Liver (tissue), 9 donors: ENCODE measurements around the gene PLOD3. TPM values are rescaled to one million over a fixed set of nuclear protein-coding genes. Genes with fewer than 3 reads are reported as not detected.

Experiments
- DNase-seq: peaks from one replicate; pipeline ENCODE4 v3.0.0-alpha.2; 2017; ENCODE audit warnings: low spot score
- H3K27ac ChIP-seq, 2 donors: one replicate each; pipeline ENCODE4 v1.7.0; 2013; ENCODE audit warnings: inconsistent platforms in 2 of 2, low read length in 2 of 2, control low read depth in 1 of 2, low read depth in 1 of 2, mild to moderate bottlenecking in 1 of 2
- H3K27me3 ChIP-seq, 4 donors: one replicate each; pipeline versions ENCODE4 v1.6.1 to v1.7.0; 2013; ENCODE audit warnings: low read length in 3 of 4, inconsistent platforms in 1 of 4, mild to moderate bottlenecking in 1 of 4, moderate library complexity in 1 of 4; ENCODE audit not compliant: control insufficient read depth in 4 of 4, insufficient read depth in 4 of 4
- H3K36me3 ChIP-seq, 4 donors: one replicate each; pipeline versions ENCODE4 v1.6.1 to v1.7.0; 2013; ENCODE audit warnings: low read length in 3 of 4, mild to moderate bottlenecking in 3 of 4, low read depth in 1 of 4, moderate library complexity in 1 of 4; ENCODE audit not compliant: control insufficient read depth in 4 of 4, insufficient read depth in 3 of 4
- H3K4me1 ChIP-seq, 4 donors: one replicate each; pipeline versions ENCODE4 v1.6.1 to v1.7.0; 2013; ENCODE audit warnings: low read length in 3 of 4, mild to moderate bottlenecking in 3 of 4, moderate library complexity in 1 of 4; ENCODE audit not compliant: control insufficient read depth in 4 of 4, insufficient read depth in 4 of 4
- H3K4me3 ChIP-seq, 3 donors: one replicate each; pipeline versions ENCODE4 v1.6.1 to v1.7.0; 2013; ENCODE audit warnings: low read length in 3 of 3, control low read depth in 1 of 3, low read depth in 1 of 3, mild to moderate bottlenecking in 1 of 3
- H3K9ac ChIP-seq, 2 donors: one replicate each; pipeline ENCODE4 v1.7.0; 2013; ENCODE audit warnings: low read length in 2 of 2, mild to moderate bottlenecking in 2 of 2, moderate library complexity in 2 of 2, control low read depth in 1 of 2, low read depth in 1 of 2
- H3K9me3 ChIP-seq, 4 donors: one replicate each; pipeline versions ENCODE4 v1.6.1 to v1.7.0; 2013; ENCODE audit warnings: low read length in 3 of 4; ENCODE audit not compliant: control insufficient read depth in 4 of 4
- ATF3 ChIP-seq: IDR thresholded peaks from 2 replicates; pipeline ENCODE4 v1.6.1; 2016; ENCODE audit warnings: antibody characterized with exemption
- CTCF ChIP-seq: fragments of 150-350 bp; IDR thresholded peaks from 2 replicates; pipeline ENCODE4 v1.5.1; 2017; ENCODE audit warnings: improper control_type of control experiment, low read depth, low read length; ENCODE audit not compliant: missing input control
- EGR1 ChIP-seq, 2 donors: IDR thresholded peaks; 2 replicates each; pipeline ENCODE4 v1.6.1; 2016 to 2018; ENCODE audit warnings: antibody characterized with exemption in 2 of 2, low read depth in 2 of 2
- FOXA1 ChIP-seq: IDR thresholded peaks from 2 replicates; pipeline ENCODE4 v1.6.1; 2016; ENCODE audit warnings: antibody characterized with exemption
- FOXA2 ChIP-seq: IDR thresholded peaks from 2 replicates; pipeline ENCODE4 v1.6.1; 2016; ENCODE audit warnings: antibody characterized with exemption
- GABPA ChIP-seq, 2 donors: IDR thresholded peaks in 1 of 2; conservative IDR thresholded peaks in 1 of 2; 2 replicates each; pipeline ENCODE4 v1.6.1; 2016; ENCODE audit warnings: antibody characterized with exemption in 2 of 2, mild to moderate bottlenecking in 1 of 2, moderate library complexity in 1 of 2
- HNF4A ChIP-seq, 2 donors: conservative IDR thresholded peaks; 2 replicates each; pipeline ENCODE4 v1.6.1; 2016; ENCODE audit warnings: antibody characterized with exemption in 2 of 2, mild to moderate bottlenecking in 2 of 2
- HNF4G ChIP-seq: IDR thresholded peaks from 2 replicates; pipeline ENCODE4 v1.6.1; 2016; ENCODE audit warnings: antibody characterized with exemption
- RAD21 ChIP-seq, 2 donors: IDR thresholded peaks; 2 replicates each; pipeline ENCODE4 v1.6.1; 2016; ENCODE audit warnings: antibody characterized with exemption in 2 of 2, mild to moderate bottlenecking in 2 of 2
- TAF1 ChIP-seq: conservative IDR thresholded peaks from 2 replicates; pipeline ENCODE4 v1.6.1; 2016; ENCODE audit warnings: antibody characterized with exemption, mild to moderate bottlenecking
- YY1 ChIP-seq: IDR thresholded peaks from 2 replicates; pipeline ENCODE4 v1.6.1; 2016; ENCODE audit warnings: antibody characterized with exemption, mild to moderate bottlenecking
- ZBTB33 ChIP-seq: IDR thresholded peaks from 2 replicates; pipeline ENCODE4 v1.6.1; 2016; ENCODE audit warnings: antibody characterized with exemption
- WGBS: extraction: QIAGEN DNeasy Blood & Tissue Kit; methylation state at CpG from one replicate; pipeline ENCODE4 v1.1.7; 2013; 5-methylcytosine and 5-hydroxymethylcytosine counted together
- polyA plus RNA-seq, 2 donors: library from polyadenylated mRNA; stranded (reverse) in 1 of 2; unstranded in 1 of 2; fragments of 200-250 nt in 1 of 2; fragments of >200 nt in 1 of 2; fragmentation: Nextera tagmentation in 1 of 2; extraction: Ambion mirVana in 1 of 2; gene quantifications; one replicate each; pipeline versions ENCODE4 v1.2.1 to v1.2.3, GENCODE V29; 2013 to 2015
- total RNA-seq, 2 donors: library from RNA; depleted of rRNA; stranded (reverse); fragments of >200 nt; gene quantifications; one replicate each; pipeline ENCODE4 v1.2.3, GENCODE V29; 2014
- donor health status: healthy.
- donor health status: healthy.
- donor health status: healthy.
- donor health status: healthy.
- donor health status: healthy.

The PLOD3 gene
- total and polyA plus RNA-seq, 4 donors: 19.4 to 42.9 (median 27.7) TPM

- H3K27me3 ChIP-seq: no peaks in the 10 kb centered on the region
- no peaks in the 10 kb centered on the region for H3K9me3 ChIP-seq
- TF ChIP-seq TAF1 (no peak), RAD21 (IDR thresholded peaks at IDR 0.05) (peak; percentile 80 to 84)
- H3K4me3 ChIP-seq: peak overlapping the region; percentile 76 to 95 (median 82)
- H3K27ac ChIP-seq: peak overlapping the region; percentile 98 to 99
- 16% methylated on average over 28 of the region's 28 CpGs for WGBS
- H3K4me1 ChIP-seq: peaks cover 6 to 35% (median 19%) of the 10 kb centered on the region in 4 donors
- H3K9ac ChIP-seq: peak overlapping the region; percentile 74 to 96
- peak; percentile 89 for DNase-seq
- H3K36me3 ChIP-seq: peaks cover 0 to 8% (median 6%) of the 10 kb centered on the region in 4 donors
Measured at GRCh38 chr7:101243646-101244374, 26.4 kb upstream of the PLOD3 start.

- Histone ChIP-seq H3K9me3 (no peaks in the 10 kb centered on the region), H3K27ac (no peak overlapping the region), H3K4me1 (peaks cover 11 to 54% (median 37%) of the 10 kb centered on the region in 4 donors), H3K27me3 (no peaks in the 10 kb centered on the region), H3K9ac (no peak overlapping the region), H3K36me3 (peaks cover 0 to 6% (median 4%) of the 10 kb centered on the region in 4 donors), H3K4me3 (no peak overlapping the region)
- TF ChIP-seq FOXA1 (no peak), ATF3 (no peak), GABPA (IDR thresholded peaks at IDR 0.05 in 1 of 2, conservative IDR thresholded peaks at IDR 0.05 in 1 of 2) (no peak)
- 86% methylated on average over 16 of the region's 16 CpGs for WGBS
- no peak for DNase-seq
Measured at GRCh38 chr7:101241443-101242349, 24.3 kb upstream of the PLOD3 start.

- Histone ChIP-seq H3K36me3 (peaks cover 0 to 6% (median 4%) of the 10 kb centered on the region in 4 donors), H3K27me3 (no peaks in the 10 kb centered on the region), H3K9me3 (no peaks in the 10 kb centered on the region), H3K4me1 (peaks cover 11 to 57% (median 37%) of the 10 kb centered on the region in 4 donors), H3K4me3 (no peak overlapping the region), H3K27ac (no peak overlapping the region), H3K9ac (no peak overlapping the region)
- 91% methylated on average over 12 of the region's 12 CpGs for WGBS
- TF ChIP-seq HNF4G: no peak
- TF ChIP-seq CTCF: no peak
- no peak for TF ChIP-seq FOXA1
- no peak for TF ChIP-seq ZBTB33
- TF ChIP-seq HNF4A (conservative IDR thresholded peaks at IDR 0.05): no peak
- no peak for TF ChIP-seq EGR1 (IDR thresholded peaks at IDR 0.05; ENCODE audit: low read depth in 2 of 2)
- TF ChIP-seq FOXA2: no peak
- no peak for TF ChIP-seq TAF1
- no peak for TF ChIP-seq YY1
- no peak for DNase-seq
Measured at GRCh38 chr7:101241015-101241363, 23.6 kb upstream of the PLOD3 start.
